GM12878 (cell line): ENCODE data around the gene HORMAD2. TPM values are rescaled to one million over a fixed set of nuclear protein-coding genes. Genes with fewer than 3 reads are reported as not detected.

ENCODE experiments used
- ATAC-seq: fragments of 200-7000 bp; cut with Tn5 transposase; 3 replicates; pipeline ENCODE4 v1.9.1; 2020; ENCODE audit warnings: mild to moderate bottlenecking, moderate library complexity
- BruUV-seq: library from RNA; stranded (reverse); fragments of 400-500 nt; replicated peaks from 2 replicates; lab custom pipeline; 2021; lab: Mats Ljungman, UMichigan
- CTCF ChIA-PET: fragments of 300-600 bp; sonication (Branson Sonifier 250); formaldehyde crosslinking; extraction: SDS; loops from one replicate; lab custom pipeline; 2021; ENCODE audit warnings: inconsistent platforms; lab: Yijun Ruan, JAX
- POLR2A ChIA-PET: fragments of 350-600 bp; formaldehyde crosslinking; extraction: SDS; loops from one replicate; lab custom pipeline; 2021; ENCODE audit warnings: inconsistent platforms; lab: Charles Lee
- RAD21 ChIA-PET: fragments of 300-600 bp; sonication (Branson Sonifier 250); formaldehyde crosslinking; loops from one replicate; lab custom pipeline; 2023; ENCODE audit warnings: antibody characterized with exemption; ENCODE audit not compliant: unreplicated experiment; lab: Charles Lee
- SMC1A ChIA-PET: fragments of 300-600 bp; sonication (Branson Sonifier 250); formaldehyde crosslinking; loops from one replicate; lab custom pipeline; 2023; ENCODE audit not compliant: unreplicated experiment, uncharacterized antibody; lab: Charles Lee
- DNase-seq: peaks from one replicate; pipeline ENCODE4 v3.0.0-alpha.2; 2011; ENCODE audit warnings: low read depth, low spot score
- FAIRE-seq: peaks from 3 replicates; lab custom pipeline; 2011; peaks lifted over from hg19 to GRCh38; lab: Jason Lieb, UNC
- H2AFZ ChIP-seq: 2 replicates; pipeline ENCODE4 v1.6.0; 2011; ENCODE audit warnings: low read depth, low read length, control low read depth; ENCODE audit not compliant: control insufficient read depth
- H3K27ac ChIP-seq: 2 replicates; pipeline ENCODE4 v1.5.1; 2011; ENCODE audit warnings: control low read depth; ENCODE audit not compliant: control insufficient read depth, insufficient read depth
- H3K27me3 ChIP-seq, 2 experiments: replicated peaks in 1 of 2; 2 replicates each; pipeline versions ENCODE4 v1.6.0 to v1.6.1; 2011; ENCODE audit warnings: low read length in 1 of 2; ENCODE audit not compliant: control insufficient read depth in 2 of 2, insufficient read depth in 2 of 2
- H3K36me3 ChIP-seq, 2 experiments: 2 replicates each; pipeline ENCODE4 v1.5.1; 2011; ENCODE audit warnings: low read length in 1 of 2; ENCODE audit not compliant: control insufficient read depth in 2 of 2, insufficient read depth in 2 of 2
- H3K4me1 ChIP-seq: 2 replicates; pipeline ENCODE4 v1.6.1; 2011; ENCODE audit warnings: mild to moderate bottlenecking, low read length, moderate library complexity, mixed read lengths; ENCODE audit not compliant: control insufficient read depth, insufficient read depth
- H3K4me2 ChIP-seq: 2 replicates; pipeline ENCODE4 v1.6.0; 2011; ENCODE audit warnings: control low read depth; ENCODE audit not compliant: control insufficient read depth, insufficient read depth
- H3K4me3 ChIP-seq: fragments of 200-600 bp; sonication (generic); 2 replicates; pipeline ENCODE4 v1.5.1; 2016
- H3K79me2 ChIP-seq: 2 replicates; pipeline ENCODE4 v1.6.0; 2011; ENCODE audit warnings: low read length; ENCODE audit not compliant: control insufficient read depth, insufficient read depth
- H3K9ac ChIP-seq: 2 replicates; pipeline ENCODE4 v1.8.0; 2011; ENCODE audit warnings: low read length, control low read depth, mixed read lengths; ENCODE audit not compliant: control insufficient read depth, insufficient read depth
- H3K9me3 ChIP-seq: replicated peaks from 3 replicates; pipeline ENCODE4 v1.5.1; 2011; ENCODE audit warnings: mild to moderate bottlenecking, low read length; ENCODE audit not compliant: control insufficient read depth, insufficient read depth
- H4K20me1 ChIP-seq: 2 replicates; pipeline ENCODE4 v1.6.0; 2011; ENCODE audit not compliant: control insufficient read depth, insufficient read depth
- CHD2 ChIP-seq: IDR thresholded peaks from 2 replicates; pipeline ENCODE4 v1.6.1; 2011; ENCODE audit warnings: low read depth, low read length, improper control_type of control experiment, borderline replicate concordance
- EED ChIP-seq: sonication (generic); IDR thresholded peaks from 2 replicates; pipeline ENCODE4 v1.6.1; 2016; ENCODE audit warnings: antibody characterized with exemption, low read depth
- ETV6 ChIP-seq, 2 experiments: fragments of 450-650 bp in 1 of 2; IDR thresholded peaks in 1 of 2; conservative IDR thresholded peaks in 1 of 2; 2 replicates each; pipeline ENCODE4 v1.6.1; 2014; ENCODE audit warnings: antibody characterized with exemption in 1 of 2, borderline replicate concordance in 1 of 2, low read depth in 1 of 2, mild to moderate bottlenecking in 1 of 2, moderate library complexity in 1 of 2
- FOS ChIP-seq: IDR thresholded peaks from 3 replicates; pipeline ENCODE4 v1.6.1; 2011; ENCODE audit warnings: borderline replicate concordance; ENCODE audit not compliant: insufficient read length; ENCODE audit errors: extremely low read depth
- JUND ChIP-seq: IDR thresholded peaks from 2 replicates; pipeline ENCODE4 v1.6.1; 2012; ENCODE audit warnings: low read depth, mild to moderate bottlenecking, low read length, improper control_type of control experiment, moderate library complexity
- NFYA ChIP-seq: IDR thresholded peaks from 2 replicates; pipeline ENCODE4 v1.6.1; 2011; ENCODE audit warnings: low read depth, mild to moderate bottlenecking, low read length, improper control_type of control experiment, borderline replicate concordance
- NKRF ChIP-seq: fragments of 450-650 bp; conservative IDR thresholded peaks from 2 replicates; pipeline ENCODE4 v1.6.1; 2017; ENCODE audit warnings: mild to moderate bottlenecking, moderate library complexity
- RAD51 ChIP-seq: fragments of 450-650 bp; IDR thresholded peaks from 2 replicates; pipeline ENCODE4 v1.6.1; 2016; ENCODE audit warnings: moderate library complexity, mild to moderate bottlenecking, inconsistent platforms
- SPI1 ChIP-seq: IDR thresholded peaks from 2 replicates; pipeline ENCODE4 v1.6.1; 2011; ENCODE audit warnings: low read depth, mild to moderate bottlenecking, low read length, moderate library complexity, borderline replicate concordance; ENCODE audit not compliant: insufficient read depth
- USF2 ChIP-seq: IDR thresholded peaks from 2 replicates; pipeline ENCODE4 v1.6.1; 2011; ENCODE audit warnings: low read depth, low read length, improper control_type of control experiment, borderline replicate concordance
- WGBS: methylation state at CpG from one replicate; pipeline ENCODE4 v1.1.6; 2016; ENCODE audit warnings: low lambda C conversion rate; ENCODE audit not compliant: insufficient replicate concordance, insufficient coverage; ENCODE audit errors: missing lambda C conversion rate; 5-methylcytosine and 5-hydroxymethylcytosine counted together
- in situ Hi-C: fragments of 300-500 bp; cut with MboI; formaldehyde crosslinking; loops from 9 replicates; pipeline ENCODE4 v1.14.3; 2018; ENCODE audit warnings: mixed read lengths
- intact Hi-C: fragments of 100-400 bp; cut with micrococcal nuclease; formaldehyde crosslinking; loops from one replicate; pipeline ENCODE4 v1.14.2; 2022; ENCODE audit not compliant: unreplicated experiment
- polyA plus RNA-seq, 11 experiments: library from polyadenylated mRNA; depleted of rRNA in 4 of 11; unstranded in 6 of 11; stranded (reverse) in 5 of 11; fragments of >200 nt; fragmentation: Nextera tagmentation in 4 of 11; fragmentation: Illumina TruSeq in 1 of 11; extraction: Ambion mirVana in 4 of 11; extraction: Trizol in 1 of 11; gene quantifications; 1 replicate in 1 of 11; 2 replicates in 10 of 11; pipeline versions ENCODE4 v1.2.1 to v1.2.3, GENCODE V29; 2011 to 2016; ENCODE audit warnings: inconsistent platforms in 2 of 11, missing spikeins in 2 of 11, low read depth in 1 of 11
- total RNA-seq, 4 experiments: library from RNA; depleted of rRNA in 3 of 4; stranded (reverse); fragments of >200 nt in 3 of 4; fragmentation: Illumina TruSeq in 1 of 4; extraction: Trizol in 1 of 4; gene quantifications; 2 replicates each; pipeline versions ENCODE4 v1.2.1 to v1.2.3, GENCODE V29; 2013 to 2021

The HORMAD2 gene
- total and polyA plus RNA-seq, 10 of the 15 experiments (the other 5 are each of a cell fraction or from before 2014, with no cell fraction given) = 0.07 to 0.13 TPM; not detected in 8

- intact Hi-C loops (no loop called here), in situ Hi-C loops (no loop called here)
- TF ChIP-seq RAD51 (no peak), FOS (no peak), NFYA (no peak), ETV6 (conservative IDR thresholded peaks at IDR 0.05 in 1 of 2, IDR thresholded peaks at IDR 0.05 in 1 of 2; ENCODE audit: borderline replicate concordance in 1 of 2, low read depth in 1 of 2) (no peak), SPI1 (no peak), CHD2 (no peak), USF2 (no peak), EED (no peak), NKRF (no peak), JUND (no peak)
- BruUV-seq = no TSS peak
- H3K36me3 ChIP-seq = no peaks in the 10 kb centered on the region
- ChIA-PET CTCF (no interaction called here), SMC1A (no interaction called here), POLR2A (no interaction called here), RAD21 (no interaction called here)
- H2AFZ ChIP-seq = no peak overlapping the region
- no peaks in the 10 kb centered on the region for H3K9me3 ChIP-seq
- 40% methylated on average over 6 of the region's 6 CpGs for WGBS
- H3K27me3 ChIP-seq = no peaks in the 10 kb centered on the region
- DNase-seq = no peak
- H3K79me2 ChIP-seq = no peaks in the 10 kb centered on the region
- no peaks in the 10 kb centered on the region for H4K20me1 ChIP-seq
- H3K4me3 ChIP-seq = no peak overlapping the region
- H3K4me1 ChIP-seq = no peaks in the 10 kb centered on the region; the same call in 1 of the 2 replicates
- no peak overlapping the region for H3K4me2 ChIP-seq
- no peak overlapping the region for H3K9ac ChIP-seq
- H3K27ac ChIP-seq = no peak overlapping the region
- no peak for FAIRE-seq
- ATAC-seq = no peak
Measured at GRCh38 chr22:30209642-30210041, 129.4 kb downstream of the HORMAD2 start.
